ENCODE measurements around the gene MAGED4. TPM values are rescaled to one million over a fixed set of nuclear protein-coding genes. Genes with fewer than 3 reads are reported as not detected.
A peak's percentile ranks its signal among the peaks of the same experiment; 100 is the strongest.

The MAGED4 gene
- total RNA-seq, 1 donor from 2014 or later, result 192 TPM

GRCh38 chrX:52217494-52218160, 32.9 kb downstream of the MAGED4 start:
- no peak for TF ChIP-seq CTCF (IDR thresholded peaks at IDR 0.05; ENCODE audit: partially characterized antibody, unreplicated experiment)
- H3K4me3 Mint-ChIP-seq (ENCODE audit: unreplicated experiment), result no peak overlapping the region
- H3K4me1 Mint-ChIP-seq (ENCODE audit: low read depth, unreplicated experiment), result no peaks in the 10 kb centered on the region
- peaks cover 1% of the 10 kb centered on the region for H3K9me3 Mint-ChIP-seq (ENCODE audit: unreplicated experiment)
- DNase-seq, result peak; percentile 17
- no peaks in the 10 kb centered on the region for H3K27me3 Mint-ChIP-seq (ENCODE audit: unreplicated experiment)
- no peaks in the 10 kb centered on the region for H3K36me3 Mint-ChIP-seq (ENCODE audit: unreplicated experiment)
- no peak overlapping the region for H3K27ac Mint-ChIP-seq (ENCODE audit: unreplicated experiment)

GRCh38 chrX:52220936-52221335, 36.2 kb downstream of the MAGED4 start:
- Mint-ChIP-seq H3K4me3 (ENCODE audit: unreplicated experiment) (no peak overlapping the region), H3K4me1 (ENCODE audit: low read depth, unreplicated experiment) (no peaks in the 10 kb centered on the region), H3K27me3 (ENCODE audit: unreplicated experiment) (no peaks in the 10 kb centered on the region), H3K27ac (ENCODE audit: unreplicated experiment) (no peak overlapping the region), H3K36me3 (ENCODE audit: unreplicated experiment) (no peaks in the 10 kb centered on the region), H3K9me3 (ENCODE audit: unreplicated experiment) (peaks cover 1% of the 10 kb centered on the region)
- TF ChIP-seq CTCF (IDR thresholded peaks at IDR 0.05; ENCODE audit: partially characterized antibody, unreplicated experiment), result no peak
- no peak for DNase-seq

Other genes with a start within 250 kb of the MAGED4 start
- gene MAGED4B, start 115.7 kb upstream of the MAGED4 start, total RNA-seq (ENCODE audit: unreplicated experiment), result 304 TPM
- gene XAGE2, start 184.1 kb downstream of the MAGED4 start, total RNA-seq (ENCODE audit: unreplicated experiment), result not detected

Measured in glutamatergic neuron (in vitro differentiated cells).